Activated effector memory CD4-positive, alpha-beta T cell treated with anti-CD3 and anti-CD28 coated beads, Interleukin-2, amount 50 U/mL, for 16 hours (primary cell): ENCODE measurements around the gene ARID3C.
"Not testable (repeated sequence)": the region's sequence is repeated elsewhere in the genome, so short reads cannot be mapped to it uniquely, and the experiment has no call there.

Source experiments
- DNase-seq: peaks from one replicate; pipeline ENCODE4 v3.0.0-alpha.2; 2020

ARID3C gene

GRCh38 chr9:34651876-34652601 lies 23.2 kb upstream of the ARID3C start, which contains the start of gene IL11RA:
IL11RA (plus strand) TSS chr9:34652185; CDS start chr9:34655218, 3,033 bp downstream.
- peak; percentile 82 for DNase-seq

- no peak for DNase-seq
Observed at GRCh38 chr9:34651321-34651720, 22.5 kb upstream of the ARID3C start.

- no peak for DNase-seq
Observed at GRCh38 chr9:34650816-34651215, 21.9 kb upstream of the ARID3C start.

- DNase-seq: no peak
Observed at GRCh38 chr9:34648673-34649072, 19.8 kb upstream of the ARID3C start.

GRCh38 chr9:34647651-34648050 lies 18.8 kb upstream of the ARID3C start:
- peak; percentile 66 for DNase-seq

- no peak for DNase-seq
Observed at GRCh38 chr9:34647084-34647403, 18.2 kb upstream of the ARID3C start.

DNA sequence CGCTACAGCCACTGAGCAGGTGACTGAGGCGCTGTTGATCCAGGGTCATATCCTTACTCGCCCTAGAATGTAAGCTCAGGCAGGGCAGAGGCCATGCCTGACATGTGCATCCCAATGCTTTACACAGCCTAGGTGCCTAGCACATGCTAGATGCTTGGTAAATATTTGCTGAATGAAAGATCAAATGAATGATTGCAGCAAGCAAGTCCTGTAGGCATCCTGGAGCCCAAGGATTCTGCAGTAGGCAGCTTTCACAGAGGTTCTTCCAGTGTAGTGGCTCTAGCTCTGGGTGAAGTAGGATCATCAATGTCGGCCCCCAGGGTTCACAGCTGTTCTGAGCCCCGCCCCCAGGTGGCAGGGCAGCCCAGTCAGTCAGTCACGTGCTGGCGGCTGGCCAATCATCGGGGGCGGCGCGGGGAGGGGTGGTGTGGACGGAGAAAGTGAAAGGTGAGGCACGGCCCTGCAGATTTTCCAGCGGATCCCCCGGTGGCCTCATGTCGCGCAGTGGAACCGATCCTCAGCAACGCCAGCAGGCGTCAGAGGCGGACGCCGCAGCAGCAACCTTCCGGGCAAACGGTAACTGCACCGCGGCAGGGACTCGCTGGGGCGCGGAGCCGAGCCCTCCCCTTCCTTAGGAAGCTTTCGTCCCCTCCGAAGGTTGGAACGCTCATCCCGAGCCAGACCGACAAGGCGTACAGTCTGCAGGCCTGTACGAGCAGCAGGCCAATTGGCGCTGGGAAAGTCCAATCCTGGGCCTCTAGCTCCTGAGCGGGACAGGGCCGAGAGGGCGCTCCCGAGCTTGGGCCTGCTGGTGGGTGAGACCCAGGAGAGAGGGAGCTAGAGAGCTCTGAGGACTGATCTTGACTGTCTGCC lies 17.6 kb upstream of the ARID3C start, which contains the start of gene GALT:
GALT (plus strand) TSS at position 465 of the 873 bp plus-strand sequence; CDS start at position 495, 30 bp downstream.
- peak; percentile 99 for DNase-seq

DNA sequence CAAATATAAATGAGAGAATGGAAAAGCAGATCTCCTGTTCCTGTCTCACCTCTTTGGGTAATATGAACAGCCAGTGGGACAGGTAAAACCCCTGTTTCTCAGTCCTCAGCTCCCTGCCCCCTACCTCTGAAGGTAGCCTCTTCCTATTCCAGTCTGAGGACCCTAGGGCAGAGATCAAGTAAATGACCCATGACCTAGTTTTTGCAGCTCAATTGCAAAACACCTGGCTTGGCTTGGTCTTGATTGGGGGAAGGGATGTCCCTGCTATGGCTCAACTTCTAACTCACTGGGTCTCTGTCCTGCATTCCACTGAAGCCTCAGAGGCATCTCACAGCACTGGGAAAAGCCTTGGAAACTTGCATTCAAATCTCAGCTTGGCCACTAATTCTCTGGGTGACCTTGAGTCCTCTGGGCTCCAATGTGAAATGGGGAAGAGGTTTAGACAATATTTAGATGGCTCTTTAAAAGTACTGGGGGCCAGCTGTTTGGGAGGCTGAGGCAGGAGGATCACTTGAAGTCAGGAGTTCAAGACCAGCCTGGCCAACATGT lies 16.0 kb upstream of the ARID3C start:
- no peak for DNase-seq

DNA sequence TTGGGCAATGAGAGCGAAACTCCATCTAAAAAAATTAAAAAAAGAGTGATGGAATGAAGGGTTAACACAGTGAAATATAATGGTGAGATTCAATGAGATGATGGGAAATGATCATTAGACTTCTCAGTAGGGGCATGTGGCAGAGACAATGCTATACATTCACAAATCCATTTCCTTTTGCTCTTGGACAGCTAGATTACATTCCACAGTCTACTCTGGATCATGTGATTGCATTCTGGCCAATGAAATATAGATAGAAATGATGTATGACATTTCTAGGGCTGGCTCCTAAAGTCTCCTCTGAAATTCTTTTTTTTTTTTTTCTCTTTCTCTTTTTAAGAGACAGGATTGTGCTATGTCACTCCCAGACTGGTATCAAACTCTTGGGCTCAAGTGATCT lies 13.8 kb upstream of the ARID3C start:
- DNase-seq: no peak

DNA sequence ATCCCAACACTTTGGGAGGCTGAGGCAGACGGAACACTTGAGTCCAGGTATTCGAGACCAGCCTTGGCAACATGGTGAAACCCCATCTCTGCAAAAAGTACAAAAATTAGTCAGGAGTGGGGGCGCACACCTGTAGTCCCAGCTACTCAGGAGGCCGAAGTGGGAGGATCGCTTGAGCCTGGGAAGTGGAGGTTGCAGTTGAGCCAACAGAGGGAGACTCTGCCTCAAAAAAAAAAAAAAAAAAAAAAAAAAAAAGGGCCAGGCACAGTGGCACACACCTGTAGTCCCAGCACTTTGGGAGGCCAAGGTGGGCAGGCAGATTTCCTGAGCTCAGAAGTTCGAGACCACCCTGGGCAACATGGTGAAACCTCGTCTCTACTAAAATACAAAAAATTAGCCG lies 10.5 kb upstream of the ARID3C start:
- not testable (repeated sequence) for DNase-seq

GRCh38 chr9:34638138-34638445 lies 9.2 kb upstream of the ARID3C start:
- DNase-seq: no peak

DNA sequence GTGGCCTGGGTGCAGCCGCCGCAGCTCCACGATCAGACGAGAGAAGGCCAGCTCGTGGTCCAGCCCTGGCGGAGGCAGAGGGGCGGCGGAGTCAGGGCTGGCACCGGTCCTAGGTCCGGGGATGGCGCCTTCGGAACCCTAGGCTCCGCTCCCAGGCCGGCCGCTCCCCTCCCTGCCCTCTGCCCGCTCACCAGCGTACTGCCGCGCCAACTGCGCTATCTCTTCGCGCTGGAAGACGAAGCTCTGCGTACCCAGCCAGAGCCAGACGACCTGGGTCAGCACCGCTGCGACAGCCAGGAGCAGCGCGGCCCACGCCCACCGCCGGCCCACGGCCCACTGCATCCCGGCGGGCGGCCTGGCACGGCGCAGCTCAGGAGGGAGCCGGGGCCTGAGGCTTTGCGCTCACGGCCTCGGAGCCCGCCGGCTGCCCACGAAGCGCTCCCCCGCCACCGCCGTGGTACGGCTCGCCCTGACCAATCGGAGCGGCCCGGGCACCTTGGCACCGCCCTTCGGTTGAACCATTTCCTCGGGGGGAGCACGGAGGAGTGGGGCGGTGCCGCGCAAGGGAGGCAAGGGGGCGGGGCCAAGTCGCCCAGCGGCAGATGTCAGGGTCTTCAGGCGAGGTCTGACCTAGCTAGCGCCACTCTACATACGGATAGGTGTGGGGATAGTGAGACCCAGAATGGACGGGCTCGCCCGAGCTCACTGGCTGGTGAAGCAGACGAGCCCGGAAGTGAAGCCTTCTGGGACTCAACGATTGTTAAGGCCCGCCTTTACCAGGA lies 8.7 kb upstream of the ARID3C start, which contains the start of gene SIGMAR1:
SIGMAR1 (minus strand) TSS at position 432 of the 782 bp plus-strand sequence; CDS start at position 342, 90 bp downstream.
- peak; percentile 97 for DNase-seq

GRCh38 chr9:34636791-34637355 lies 8.0 kb upstream of the ARID3C start:
- no peak for DNase-seq

GRCh38 chr9:34635556-34635955 lies 6.7 kb upstream of the ARID3C start:
- DNase-seq: no peak

DNA sequence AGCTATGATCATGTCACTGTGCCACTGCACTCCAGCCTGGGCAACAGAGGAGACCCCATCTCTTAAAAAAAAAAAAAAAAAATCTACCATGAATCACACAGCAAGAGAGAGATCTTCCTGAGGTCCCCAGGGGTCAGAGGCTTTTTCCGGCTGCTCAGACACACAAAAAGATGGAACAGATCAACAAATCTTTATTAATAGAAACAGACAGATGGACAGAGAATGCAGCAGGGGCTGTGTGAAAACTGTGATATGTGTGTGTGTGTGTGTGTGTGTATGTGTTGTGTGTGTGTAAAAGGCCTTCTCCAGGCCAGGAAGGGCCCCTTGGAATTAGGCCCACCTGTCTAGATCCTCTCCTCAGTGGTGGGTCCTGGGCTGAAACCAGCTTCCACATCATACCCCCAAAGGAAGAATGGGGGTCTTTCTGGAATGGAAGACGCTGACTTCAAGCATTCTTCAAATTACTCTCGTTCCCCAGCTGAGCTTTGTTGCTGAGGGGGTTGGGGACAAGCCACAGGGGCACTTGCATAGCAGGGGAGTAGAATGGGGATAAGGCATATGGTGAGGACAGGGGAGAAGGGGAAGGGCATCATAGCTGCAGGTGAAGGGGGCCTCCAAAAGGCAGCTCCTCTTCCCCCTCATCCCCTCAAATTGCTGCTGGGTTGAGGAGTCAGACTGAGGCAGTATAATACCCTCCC lies 5.8 kb upstream of the ARID3C start:
- DNase-seq: no peak

- DNase-seq: peak; percentile 90
Observed at GRCh38 chr9:34633851-34634550, 5.1 kb upstream of the ARID3C start.

GRCh38 chr9:34633166-34633565 lies 4.3 kb upstream of the ARID3C start:
- DNase-seq: no peak

DNA sequence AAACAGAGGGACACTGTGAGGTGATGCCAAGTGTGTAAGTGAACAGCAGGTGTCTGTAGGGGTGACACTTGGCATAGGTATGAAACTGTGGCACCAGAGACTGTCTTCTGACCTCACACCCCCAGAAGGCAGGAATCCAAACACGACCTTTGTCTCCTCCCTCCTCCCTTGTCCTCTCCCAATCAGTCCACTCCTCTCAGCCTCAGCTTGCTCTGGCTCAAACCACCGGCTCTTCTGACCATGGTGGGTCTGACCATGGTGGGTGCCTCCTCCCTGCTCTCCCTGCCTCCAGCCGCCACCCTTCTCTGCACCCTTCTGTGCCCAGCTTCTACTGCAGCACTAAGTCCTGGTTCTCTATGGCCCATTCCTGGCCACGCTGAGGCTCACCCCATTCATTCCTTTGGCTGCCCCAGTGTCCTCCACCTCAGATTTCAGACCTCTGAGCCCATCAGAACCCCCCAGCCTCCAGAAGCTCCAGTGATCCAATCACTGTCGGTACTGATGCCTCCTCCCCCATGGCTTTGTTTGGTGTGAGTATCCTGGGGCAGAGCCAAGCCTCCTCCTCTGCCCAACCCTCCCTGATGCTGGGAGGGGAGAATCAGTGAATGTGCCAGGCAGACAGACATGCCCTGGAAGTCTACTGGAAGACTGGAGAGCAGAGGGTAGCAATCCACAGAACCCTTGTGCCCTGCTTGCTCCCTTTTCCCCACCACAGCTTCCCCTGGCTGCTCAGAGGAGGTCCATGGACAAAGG lies 1.7 kb upstream of the ARID3C start:
- DNase-seq: no peak

- no peak for DNase-seq
Observed at GRCh38 chr9:34629491-34629808, 584 bp upstream of the ARID3C start.
